ENCODE measurements around the gene INSL3.

Gene INSL3

GRCh38 chr19:17836530-17836929 is 15.2 kb upstream of the INSL3 start:
- H3K4me3 ChIP-seq (ENCODE audit: low read length), result no peak overlapping the region
- TF ChIP-seq CTCF (conservative IDR thresholded peaks at IDR 0.05; ENCODE audit: low read length), result no peak
- DNase-seq (ENCODE audit: low read depth), result no peak

- no peak for TF ChIP-seq CTCF (conservative IDR thresholded peaks at IDR 0.05; ENCODE audit: low read length)
- DNase-seq (ENCODE audit: low read depth), result no peak
- H3K4me3 ChIP-seq (ENCODE audit: low read length), result no peak overlapping the region
Measured at GRCh38 chr19:17835182-17836006, 14.1 kb upstream of the INSL3 start.

GRCh38 chr19:17834350-17835181 is 13.2 kb upstream of the INSL3 start:
- no peak for DNase-seq (ENCODE audit: low read depth)
- TF ChIP-seq CTCF (conservative IDR thresholded peaks at IDR 0.05; ENCODE audit: low read length), result no peak; the same call in 1 of the 2 replicates
- no peak overlapping the region for H3K4me3 ChIP-seq (ENCODE audit: low read length)

- no peak for DNase-seq (ENCODE audit: low read depth)
- no peak for TF ChIP-seq CTCF (conservative IDR thresholded peaks at IDR 0.05; ENCODE audit: low read length)
- no peak overlapping the region for H3K4me3 ChIP-seq (ENCODE audit: low read length)
Measured at GRCh38 chr19:17832443-17833208, 11.3 kb upstream of the INSL3 start.

GRCh38 chr19:17831419-17831888 is 10.1 kb upstream of the INSL3 start:
- DNase-seq (ENCODE audit: low read depth), result no peak
- H3K4me3 ChIP-seq (ENCODE audit: low read length), result no peak overlapping the region
- TF ChIP-seq CTCF (conservative IDR thresholded peaks at IDR 0.05; ENCODE audit: low read length), result no peak

GRCh38 chr19:17830567-17831418 is 9.5 kb upstream of the INSL3 start:
- peak overlapping the region; percentile 30 for H3K4me3 ChIP-seq (ENCODE audit: low read length)
- DNase-seq (ENCODE audit: low read depth), result peak; percentile 57
- no peak for TF ChIP-seq CTCF (conservative IDR thresholded peaks at IDR 0.05; ENCODE audit: low read length)

All from AG10803 (cell line).